ENCODE results near the gene UNC5C.

GRCh38 chr4:95394752-95395306 lies 153.9 kb downstream of the UNC5C start:
- TF ChIP-seq NFRKB (IDR thresholded peaks at IDR 0.05) (no peak), BHLHE40 (IDR thresholded peaks at IDR 0.05; ENCODE audit: borderline replicate concordance) (no peak), TARDBP (IDR thresholded peaks at IDR 0.05) (no peak), SP1 (IDR thresholded peaks at IDR 0.05) (no peak), CTBP1 (IDR thresholded peaks at IDR 0.05; ENCODE audit: borderline replicate concordance) (no peak)

All from HEK293T (cell line).